HG03442 (cell line): ENCODE results near the gene UGGT1.

Source experiments
- ATAC-seq: cut with Tn5 transposase; IDR thresholded peaks from one replicate; pipeline ENCODE4 v1.9.1; 2021; ENCODE audit warnings: mild to moderate bottlenecking, moderate library complexity; ENCODE audit not compliant: unreplicated experiment

UGGT1 gene

GRCh38 chr2:128090945-128091725 lies at the start of gene UGGT1:
Gene UGGT1, plus strand, starts transcription at chr2:128091200. Its CDS starts 158 bp downstream, at chr2:128091358.
- peak; percentile 94 for ATAC-seq

- no peak for ATAC-seq
Measured at GRCh38 chr2:128041561-128041960, 49.4 kb upstream of the UGGT1 start.

GRCh38 chr2:128043041-128043440 lies 48.0 kb upstream of the UGGT1 start:
- no peak for ATAC-seq

- ATAC-seq: no peak
Measured at GRCh38 chr2:128053331-128053730, 37.7 kb upstream of the UGGT1 start.

- no peak for ATAC-seq
Measured at GRCh38 chr2:128054104-128054885, 36.7 kb upstream of the UGGT1 start.

GRCh38 chr2:128057334-128057733 lies 33.7 kb upstream of the UGGT1 start:
- ATAC-seq: no peak

GRCh38 chr2:128058114-128058513 lies 32.9 kb upstream of the UGGT1 start:
- no peak for ATAC-seq

- ATAC-seq: no peak
Measured at GRCh38 chr2:128062571-128062970, 28.4 kb upstream of the UGGT1 start.

- ATAC-seq: no peak
Measured at GRCh38 chr2:128064353-128064752, 26.6 kb upstream of the UGGT1 start.

- no peak for ATAC-seq
Measured at GRCh38 chr2:128069769-128070168, 21.2 kb upstream of the UGGT1 start.

GRCh38 chr2:128073278-128073677 lies 17.7 kb upstream of the UGGT1 start:
- ATAC-seq: no peak

GRCh38 chr2:128076461-128077106 lies 14.4 kb upstream of the UGGT1 start:
- ATAC-seq: no peak

- ATAC-seq: no peak
Measured at GRCh38 chr2:128084757-128085156, 6.2 kb upstream of the UGGT1 start.

- no peak for ATAC-seq
Measured at GRCh38 chr2:128086244-128086643, 4.8 kb upstream of the UGGT1 start.

GRCh38 chr2:128090575-128090944 lies 440 bp upstream of the UGGT1 start:
- ATAC-seq: no peak

- no peak for ATAC-seq
Measured at GRCh38 chr2:128091726-128092080, 703 bp downstream of the UGGT1 start.

GRCh38 chr2:128092656-128093055 lies 1.7 kb downstream of the UGGT1 start:
- no peak for ATAC-seq

- no peak for ATAC-seq
Measured at GRCh38 chr2:128093762-128094161, 2.8 kb downstream of the UGGT1 start.

- no peak for ATAC-seq
Measured at GRCh38 chr2:128095201-128095600, 4.2 kb downstream of the UGGT1 start.

GRCh38 chr2:128103407-128103806 lies 12.4 kb downstream of the UGGT1 start:
- ATAC-seq: no peak

GRCh38 chr2:128105072-128105471 lies 14.1 kb downstream of the UGGT1 start:
- no peak for ATAC-seq

- ATAC-seq: no peak
Measured at GRCh38 chr2:128108166-128108565, 17.2 kb downstream of the UGGT1 start.
